Activated CD4-positive, alpha-beta T cell treated with anti-CD3 and anti-CD28 coated beads for 4 hours (primary cell): Measurements from ENCODE around the gene EHD2.
"Not testable (repeated sequence)": the region's sequence is repeated elsewhere in the genome, so short reads cannot be mapped to it uniquely, and the experiment has no call there.

Experiments used
- DNase-seq, 2 donors: peaks; one replicate each; pipeline ENCODE4 v3.0.0-alpha.2; 2020

The EHD2 gene

GRCh38 chr19:47716270-47716937 is 3.2 kb downstream of the EHD2 start:
- DNase-seq = no peak

- DNase-seq = not testable (repeated sequence)
Measured at GRCh38 chr19:47718415-47719046, 5.3 kb downstream of the EHD2 start.

GRCh38 chr19:47719047-47719859 is 6.0 kb downstream of the EHD2 start:
- no peak for DNase-seq

- DNase-seq = no peak
Measured at GRCh38 chr19:47720669-47721422, 7.6 kb downstream of the EHD2 start.

- DNase-seq = no peak
Measured at GRCh38 chr19:47723581-47723940, 10.3 kb downstream of the EHD2 start.

- no peak for DNase-seq
Measured at GRCh38 chr19:47725759-47726401, 12.7 kb downstream of the EHD2 start.

- DNase-seq = no peak
Measured at GRCh38 chr19:47726467-47726866, 13.2 kb downstream of the EHD2 start.

GRCh38 chr19:47728295-47728694 is 15.1 kb downstream of the EHD2 start:
- DNase-seq = not testable (repeated sequence)

- DNase-seq = no peak
Measured at GRCh38 chr19:47729468-47729798, 16.2 kb downstream of the EHD2 start.

GRCh38 chr19:47729799-47730520 is 16.7 kb downstream of the EHD2 start:
- no peak for DNase-seq

- DNase-seq = no peak
Measured at GRCh38 chr19:47730521-47730889, 17.3 kb downstream of the EHD2 start.

GRCh38 chr19:47730910-47731309 is 17.7 kb downstream of the EHD2 start:
- no peak for DNase-seq

GRCh38 chr19:47735131-47735530 is 21.9 kb downstream of the EHD2 start:
- no peak for DNase-seq

GRCh38 chr19:47740866-47741519 is 27.8 kb downstream of the EHD2 start:
- no peak for DNase-seq

GRCh38 chr19:47741544-47742140 is 28.4 kb downstream of the EHD2 start:
- no peak for DNase-seq

- no peak for DNase-seq
Measured at GRCh38 chr19:47742634-47743033, 29.4 kb downstream of the EHD2 start.

- DNase-seq = peak; percentile 96 to 97
Measured at GRCh38 chr19:47745010-47745901, 32.0 kb downstream of the EHD2 start, which contains the start of gene NOP53. Gene NOP53 (plus strand): TSS chr19:47745546. CDS start chr19:47745560, 14 bp downstream.

GRCh38 chr19:47746129-47746528 is 32.9 kb downstream of the EHD2 start:
- DNase-seq = not testable (repeated sequence)

- DNase-seq = no peak
Measured at GRCh38 chr19:47749326-47749725, 36.1 kb downstream of the EHD2 start.

GRCh38 chr19:47750752-47751151 is 37.5 kb downstream of the EHD2 start:
- no peak for DNase-seq
